ENCODE data around the gene EIF2D. TPM values are rescaled to one million over a fixed set of nuclear protein-coding genes. Genes with fewer than 3 reads are reported as not detected.

Gene EIF2D
- total and polyA plus RNA-seq, 9 of the 15 experiments (the other 6 are each of a cell fraction or from before 2014, with no cell fraction given), result 81.1 to 138 (median 93.9) TPM

- Histone ChIP-seq H4K20me1 (replicated peaks; ENCODE audit: control insufficient read depth, insufficient read depth, low read length) (peaks cover 3% of the 10 kb centered on the region; the same call in 1 of the 2 replicates), H2AFZ (ENCODE audit: low read depth, low read length) (no peak overlapping the region), H3K4me2 (ENCODE audit: insufficient read depth, low read length) (no peak overlapping the region), H3K9ac (ENCODE audit: insufficient read depth in 1 of 2, low read depth in 2 of 2, low read length in 2 of 2) (no peak overlapping the region; a peak in 1 of 4 replicates), H3K9me3 (replicated peaks; ENCODE audit: control insufficient read depth, insufficient read depth, low read depth, low read length) (no peaks in the 10 kb centered on the region), H3K27ac (ENCODE audit: extremely low read depth, low read depth, low read length) (no peak overlapping the region), H3K36me3 (ENCODE audit: control insufficient read depth, insufficient read depth, low read length) (peaks cover 96% of the 10 kb centered on the region), H3K4me3 (no peak overlapping the region), H3K27me3 (ENCODE audit: control insufficient read depth in 2 of 2, insufficient read depth in 2 of 2, low read length in 2 of 2) (no peaks in the 10 kb centered on the region), H3K4me1 (replicated peaks in 1 of 2; ENCODE audit: control insufficient read depth in 2 of 2, insufficient read depth in 2 of 2, low read length in 2 of 2) (peaks cover 5 to 16% of the 10 kb centered on the region in 2 experiments; a peak in 4 of 5 replicates), H3K79me2 (ENCODE audit: control insufficient read depth, insufficient read depth, low read length) (no peaks in the 10 kb centered on the region), H3K9me1 (ENCODE audit: control insufficient read depth, insufficient read depth, low read length) (no peaks in the 10 kb centered on the region)
- ChIA-PET POLR2A (interaction anchor here (0.6 to 1.0 kb wide), 5 partner anchors 37 to 280 kb away, joined by 3 to 4 read pairs (median 3); no protein-coding TSS in a partner anchor), CTCF (ENCODE audit: low intra/inter-chr PET ratio) (no interaction called here)
- 85% methylated on average over 14 of the region's 14 CpGs for WGBS (ENCODE audit: insufficient coverage, low coverage, missing lambda C conversion rate)
- in situ Hi-C loops (cut with MboI) (loop anchor here (25.0 kb wide), 1 partner anchor 426 kb away; no protein-coding TSS in a partner anchor), intact Hi-C loops (cut with micrococcal nuclease) (no loop called here)
- TF ChIP-seq ZNF57 (CRISPR knock-in tag; IDR thresholded peaks at IDR 0.05) (no peak), NR2C2 (CRISPR knock-in tag; IDR thresholded peaks at IDR 0.05) (no peak), NR2C2 (tag; IDR thresholded peaks at IDR 0.05) (no peak), RBM17 (IDR thresholded peaks at IDR 0.05; ENCODE audit: borderline replicate concordance, low read depth, low read length) (no peak), VEZF1 (CRISPR knock-in tag; IDR thresholded peaks at IDR 0.05) (no peak), ETS1 (conservative IDR thresholded peaks at IDR 0.05; ENCODE audit: control insufficient read depth, low read depth, low read length) (no peak), PHB2 (IDR thresholded peaks at IDR 0.05; ENCODE audit: low read depth) (no peak), RBM25 (IDR thresholded peaks at IDR 0.05; ENCODE audit: low read depth, low read length, severe bottlenecking) (no peak), SIN3B (IDR thresholded peaks at IDR 0.05; ENCODE audit: low read depth) (no peak), HDAC1 (IDR thresholded peaks at IDR 0.05) (no peak)
- FAIRE-seq (no peak), ATAC-seq (no peak), DNase-seq (ENCODE audit: extremely low read depth in 1 of 4, low spot score in 3 of 4) (no peak)
- BruUV-seq (replicated peaks), result no TSS peak
Observed at GRCh38 chr1:206587904-206588303, 24.4 kb downstream of the EIF2D start.
